GM12892 (cell line): ENCODE results near the gene C7orf33.

Source experiments
- POLR2A ChIP-seq: IDR thresholded peaks from 2 replicates; pipeline ENCODE4 v1.6.1; 2011; ENCODE audit warnings: low read depth, low read length, control low read depth
- POLR2AphosphoS5 ChIP-seq: IDR thresholded peaks from 2 replicates; pipeline ENCODE4 v1.6.1; 2011; ENCODE audit warnings: low read depth, low read length, control low read depth
- TAF1 ChIP-seq: IDR thresholded peaks from 2 replicates; pipeline ENCODE4 v1.6.1; 2011; ENCODE audit warnings: low read depth, mild to moderate bottlenecking, control low read depth, low read length, borderline replicate concordance

GRCh38 chr7:148572067-148572522, 18.5 kb upstream of the C7orf33 start:
- TF ChIP-seq POLR2A = no peak
- no peak for TF ChIP-seq POLR2AphosphoS5
- no peak for TF ChIP-seq TAF1
